GM12801 (cell line): ENCODE results near the gene PPM1E.

ENCODE experiments used
- CTCF ChIP-seq: IDR thresholded peaks from one replicate; pipeline ENCODE4 v1.5.1; 2011; ENCODE audit warnings: control low read depth; ENCODE audit not compliant: insufficient read length; ENCODE audit errors: extremely low read depth

The PPM1E gene

GRCh38 chr17:58993311-58993710 is 237.7 kb downstream of the PPM1E start:
- TF ChIP-seq CTCF = no peak

DNA sequence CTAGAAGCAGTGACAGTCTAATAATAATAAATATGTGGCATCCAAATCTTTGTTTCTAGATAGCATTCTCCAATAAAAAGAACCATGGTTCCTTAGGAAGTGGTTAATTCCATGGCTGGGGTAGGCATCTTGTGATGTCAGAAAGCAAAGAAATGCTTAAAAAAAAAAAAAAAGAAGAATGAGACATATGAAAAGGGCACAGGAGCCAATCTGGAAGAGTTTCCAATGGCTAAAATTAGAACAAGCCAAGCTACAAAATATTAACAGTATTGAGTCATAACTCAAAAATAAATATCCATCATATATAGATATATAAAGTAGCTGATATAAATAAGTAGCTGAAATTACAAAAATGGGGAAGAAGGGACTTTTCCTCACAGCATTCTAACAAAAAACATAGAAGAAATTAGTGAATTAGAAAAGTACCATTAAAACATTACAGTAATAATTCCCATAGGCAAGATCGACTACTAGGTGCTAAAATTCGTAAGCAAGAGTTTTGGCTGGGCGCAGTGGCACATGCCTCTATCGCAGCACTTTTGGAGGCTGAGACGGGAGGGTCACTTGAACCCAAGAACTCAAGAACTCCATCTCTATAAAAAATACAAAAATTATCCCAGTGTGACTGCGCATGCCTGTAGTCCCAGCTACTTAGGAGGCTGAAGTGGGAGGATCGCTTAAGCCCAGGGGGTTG is 239.7 kb downstream of the PPM1E start:
- TF ChIP-seq CTCF = no peak

DNA sequence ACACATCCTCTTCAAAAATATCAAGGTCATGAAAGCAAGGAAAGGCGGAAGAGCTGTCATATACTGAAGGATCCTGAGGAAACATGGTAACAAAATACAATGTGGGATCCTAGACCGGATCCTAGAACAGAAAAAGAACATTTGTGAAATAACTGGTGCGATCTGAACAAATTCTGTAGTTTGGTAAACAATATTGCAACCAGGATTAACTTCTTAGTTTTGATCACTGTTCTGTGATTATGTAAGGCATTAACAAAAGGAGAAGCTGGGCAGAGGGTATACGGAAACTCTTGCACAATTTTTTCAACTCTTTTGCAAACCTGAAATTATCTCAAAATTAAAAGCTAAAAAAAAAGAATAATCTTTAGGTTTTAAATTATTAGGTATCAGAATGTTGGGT is 241.3 kb downstream of the PPM1E start:
- TF ChIP-seq CTCF = no peak

GRCh38 chr17:58997756-58998553 is 242.3 kb downstream of the PPM1E start:
- no peak for TF ChIP-seq CTCF

GRCh38 chr17:58998871-58999270 is 243.2 kb downstream of the PPM1E start:
- no peak for TF ChIP-seq CTCF

- no peak for TF ChIP-seq CTCF
These were observed 243.8 kb downstream of the PPM1E start for GRCh38 chr17:58999500-58999899.

DNA sequence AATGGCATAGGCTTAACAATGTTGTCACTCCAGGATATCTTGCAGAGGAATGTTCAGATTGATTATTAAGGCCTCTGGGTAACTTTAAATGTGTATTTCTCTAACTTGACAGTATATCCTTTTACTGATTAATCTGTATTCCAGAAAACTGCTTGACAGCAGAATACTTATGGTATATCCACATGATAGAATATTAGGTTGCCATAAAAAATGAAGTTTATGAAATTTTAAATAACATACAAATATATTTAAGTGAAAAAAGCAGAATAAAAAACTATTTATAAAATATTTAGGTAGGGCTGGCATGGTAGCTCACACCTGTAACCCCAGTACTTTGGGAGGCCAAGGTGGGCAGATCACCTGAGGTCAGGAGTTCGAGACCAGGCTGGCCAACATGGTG is 244.4 kb downstream of the PPM1E start:
- no peak for TF ChIP-seq CTCF
